H1 (cell line): ENCODE measurements around the gene SLC16A2. TPM values are rescaled to one million over a fixed set of nuclear protein-coding genes. Genes with fewer than 3 reads are reported as not detected.
A peak's percentile ranks its signal among the peaks of the same experiment; 100 is the strongest.

Experiments used
- ASH2L ChIP-seq: fragments of 200-600, 300-600 bp; sonication (generic); IDR thresholded peaks from one replicate; pipeline ENCODE4 v1.7.1; 2017; ENCODE audit warnings: low read length
- CBX8 ChIP-seq: fragments of 300-800, 300-1000 bp; sonication (generic); IDR thresholded peaks from 2 replicates; pipeline ENCODE4 v1.7.1; 2016; ENCODE audit warnings: low read depth, low read length, borderline replicate concordance
- EGR1 ChIP-seq: IDR thresholded peaks from 2 replicates; pipeline ENCODE4 v1.6.1; 2011; ENCODE audit warnings: low read depth, low read length, borderline replicate concordance
- GABPA ChIP-seq: IDR thresholded peaks from 2 replicates; pipeline ENCODE4 v1.6.1; 2011; ENCODE audit warnings: mild to moderate bottlenecking, low read length, moderate library complexity, borderline replicate concordance; ENCODE audit not compliant: insufficient read depth
- SIN3A ChIP-seq, 2 experiments: IDR thresholded peaks in 1 of 2; conservative IDR thresholded peaks in 1 of 2; 2 replicates each; pipeline ENCODE4 v1.6.1; 2011 to 2012; ENCODE audit warnings: low read length in 2 of 2, improper control_type of control experiment in 1 of 2, low read depth in 1 of 2, mild to moderate bottlenecking in 1 of 2
- SP4 ChIP-seq: IDR thresholded peaks from 2 replicates; pipeline ENCODE4 v1.6.1; 2012; ENCODE audit warnings: low read length, inconsistent platforms
- TEAD4 ChIP-seq: IDR thresholded peaks from 2 replicates; pipeline ENCODE4 v1.6.1; 2012; ENCODE audit warnings: low read depth, low read length, inconsistent platforms, mixed read lengths
- polyA plus RNA-seq, 7 experiments: library from polyadenylated mRNA; depleted of rRNA in 3 of 7; stranded (reverse) in 5 of 7; unstranded in 2 of 7; fragments of >200 nt in 5 of 7; fragments of 200-250 nt in 2 of 7; gene quantifications; 1 replicate in 5 of 7; 2 replicates in 1 of 7; 4 replicates in 1 of 7; pipeline versions ENCODE4 v1.2.1 to v1.2.3, GENCODE V29; 2011 to 2013; ENCODE audit warnings: missing spikeins in 2 of 7, mixed read lengths in 2 of 7
- total RNA-seq: library from RNA; stranded (reverse); fragmentation: NEBNext Ultra II Directional; extraction: Animal tissue kit (Norgen Biotek cat#: 25700); gene quantifications from 2 replicates; pipeline ENCODE4 v1.2.1, GENCODE V29; 2021

SLC16A2 gene
- total and polyA plus RNA-seq, 2 of the 8 experiments (the other 6 are each of a cell fraction or from before 2014, with no cell fraction given): 24.4 to 32.2 TPM

- TF ChIP-seq SIN3A (conservative IDR thresholded peaks at IDR 0.05 in 1 of 2, IDR thresholded peaks at IDR 0.05 in 1 of 2; ENCODE audit: low read depth in 1 of 2, low read length in 2 of 2): 0 out of 4 replicates have a peak, but pooled peaks of 1 of the 2 experiments have one; percentile 8
- no peak for TF ChIP-seq CBX8
- no peak for TF ChIP-seq GABPA
- 0 out of 2 replicates have a peak, but pooled peaks have one; percentile 17 for TF ChIP-seq TEAD4
- TF ChIP-seq SP4: no peak
- no peak for TF ChIP-seq EGR1
- TF ChIP-seq ASH2L: peak; percentile 35
Observed at GRCh38 chrX:74536152-74536831, 115.0 kb downstream of the SLC16A2 start (continued).
